Activated CD8-positive, alpha-beta memory T cell treated with anti-CD3 and anti-CD28 coated beads, Interleukin-2, amount 50 U/mL, for 24 hours (primary cell): ENCODE measurements around the gene CREB5.

Experiments
- DNase-seq: peaks from one replicate; pipeline ENCODE4 v3.0.0-alpha.2; 2020; ENCODE audit errors: extremely low read depth

The CREB5 gene

GRCh38 chr7:28512668-28513440, 100.5 kb downstream of the CREB5 start:
- no peak for DNase-seq

GRCh38 chr7:28516390-28517172, 104.3 kb downstream of the CREB5 start:
- no peak for DNase-seq

DNA sequence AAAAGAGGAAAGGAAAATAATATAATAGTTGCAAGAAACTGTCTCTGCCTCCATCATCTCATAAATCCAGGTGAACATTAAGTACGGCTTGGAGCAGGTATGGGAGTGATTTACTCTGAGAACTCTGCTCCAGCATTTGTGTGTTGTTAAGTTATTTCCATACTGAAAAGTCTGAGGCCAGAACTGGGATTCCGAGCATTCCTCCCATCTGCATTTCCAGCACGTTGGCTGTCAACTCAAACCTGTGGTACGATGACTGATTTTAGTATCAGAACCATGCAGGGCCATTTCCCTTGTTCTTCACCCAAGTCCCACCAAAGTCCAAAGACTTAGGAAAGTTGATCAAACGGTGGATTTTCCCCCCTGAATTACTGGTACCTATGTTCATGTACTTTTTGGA, 104.9 kb downstream of the CREB5 start:
- no peak for DNase-seq

DNA sequence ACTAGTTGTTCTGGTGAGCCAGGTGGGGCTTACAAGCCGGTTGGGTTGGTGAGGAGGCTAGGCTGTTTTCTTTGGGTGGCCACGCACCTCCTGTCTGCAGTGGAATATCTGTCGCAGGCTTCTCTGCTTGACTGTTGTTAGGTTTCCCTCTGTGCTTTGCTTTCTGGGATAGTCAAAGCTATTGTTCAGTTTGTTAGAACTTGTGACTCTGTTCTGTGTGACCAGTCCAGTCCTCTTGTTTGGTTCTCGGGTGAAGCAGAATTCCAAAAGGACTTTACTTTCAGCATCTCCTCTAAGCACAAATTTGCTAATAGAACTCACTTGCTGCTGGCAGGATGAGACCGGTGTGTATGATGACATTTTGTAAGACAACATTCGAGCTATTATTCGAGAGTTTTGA, 105.3 kb downstream of the CREB5 start:
- no peak for DNase-seq

DNA sequence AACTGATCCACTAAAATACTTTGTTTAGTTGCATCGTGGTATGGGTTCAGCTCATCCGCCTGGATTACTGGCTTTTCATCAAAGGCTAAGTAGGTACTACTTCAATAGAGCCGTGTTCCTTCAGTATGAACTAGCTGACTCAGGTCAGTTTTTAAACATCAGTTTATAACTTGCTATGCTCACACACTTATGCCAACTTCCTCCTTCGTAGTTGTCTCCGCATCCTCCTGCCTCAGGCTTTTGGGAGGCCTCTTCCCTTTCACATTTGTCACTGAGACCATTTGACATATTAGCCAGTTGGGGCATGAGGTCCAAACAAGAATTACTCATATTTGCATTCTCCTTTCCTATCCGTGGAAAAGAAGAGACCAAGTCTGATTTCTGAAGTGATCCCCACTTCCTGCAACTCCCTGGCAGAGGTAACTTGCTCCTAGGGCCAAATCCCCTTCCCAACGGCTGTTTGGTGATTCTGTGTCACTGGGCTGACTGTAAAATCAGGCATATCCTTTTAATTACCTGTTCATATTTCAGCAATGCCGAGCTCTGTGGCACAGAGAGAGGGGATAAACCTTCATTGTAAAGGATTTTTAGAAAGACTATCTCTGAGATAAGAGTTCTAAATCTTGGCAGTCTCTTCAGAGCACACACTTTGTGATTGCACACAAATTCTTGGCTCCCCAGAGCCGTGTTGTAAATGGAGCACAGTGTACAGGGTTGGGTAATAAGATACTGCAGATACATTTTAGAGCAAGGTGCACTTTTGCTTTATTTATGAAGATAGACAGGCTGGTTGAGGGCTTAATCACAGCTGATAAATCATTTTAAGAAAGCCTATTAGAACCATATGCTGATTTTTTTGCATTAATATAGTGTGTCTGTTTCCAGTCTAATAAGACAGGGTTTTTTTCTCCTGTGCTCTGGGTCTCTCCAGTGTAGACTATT, 108.0 kb downstream of the CREB5 start:
- no peak for DNase-seq

- DNase-seq, result no peak
These were observed 112.7 kb downstream of the CREB5 start for GRCh38 chr7:28524978-28525377.

- no peak for DNase-seq
These were observed 116.6 kb downstream of the CREB5 start for GRCh38 chr7:28528899-28529298.

DNA sequence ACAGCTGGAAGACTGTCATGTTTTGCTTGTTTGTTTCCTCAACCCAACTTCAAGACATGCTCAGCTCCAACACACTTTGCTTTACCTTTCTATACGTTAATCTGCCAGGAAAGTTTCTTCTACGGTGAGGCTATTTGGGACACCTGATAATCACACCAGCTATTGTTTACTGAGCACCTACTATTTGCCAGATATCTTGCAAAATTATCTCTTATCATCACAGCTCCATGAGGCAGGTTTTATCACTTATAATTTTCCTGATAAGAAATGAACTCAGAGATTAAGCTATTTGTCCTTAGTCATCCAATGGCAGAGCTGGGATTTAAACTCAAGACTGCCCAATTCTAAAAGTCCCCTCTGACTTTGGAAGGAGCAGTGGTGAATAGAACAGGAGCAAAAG, 117.4 kb downstream of the CREB5 start:
- DNase-seq, result no peak

DNA sequence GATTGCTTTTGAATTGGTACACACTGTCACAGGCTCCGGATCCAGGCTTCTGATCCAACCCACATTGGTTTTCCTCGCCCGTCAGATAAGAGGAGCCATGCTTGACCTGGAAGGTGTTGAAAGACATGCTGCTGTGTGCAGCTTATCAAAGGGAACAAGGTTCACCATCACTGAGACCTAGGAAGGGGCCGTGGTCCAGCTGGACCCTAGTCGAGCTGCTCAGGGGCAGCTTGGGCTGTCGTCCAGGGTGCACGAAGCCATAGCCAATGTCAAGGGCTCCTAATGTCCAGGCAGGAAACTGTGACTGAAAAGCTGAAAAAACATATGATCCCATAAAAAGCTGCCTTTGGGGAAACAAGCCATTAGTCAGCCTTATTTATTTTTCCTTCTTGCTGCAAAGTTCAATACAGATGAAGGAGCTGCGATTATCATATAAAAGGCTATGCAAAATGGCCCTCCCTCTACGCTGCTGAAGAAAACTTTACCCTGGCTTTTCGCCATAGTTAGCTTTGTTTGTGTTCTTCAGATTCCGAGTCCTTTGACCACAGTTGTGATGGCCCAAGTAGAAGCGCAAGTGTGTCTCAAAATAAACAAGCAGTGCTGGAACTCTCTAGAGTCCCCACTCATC, 118.0 kb downstream of the CREB5 start:
- DNase-seq, result no peak

GRCh38 chr7:28530803-28531175, 118.5 kb downstream of the CREB5 start:
- no peak for DNase-seq

GRCh38 chr7:28531291-28531690, 119.0 kb downstream of the CREB5 start:
- no peak for DNase-seq

- no peak for DNase-seq
These were observed 119.9 kb downstream of the CREB5 start for GRCh38 chr7:28532181-28532580.

- DNase-seq, result no peak
These were observed 120.9 kb downstream of the CREB5 start for GRCh38 chr7:28533267-28533666.

GRCh38 chr7:28533731-28534531, 121.6 kb downstream of the CREB5 start:
- no peak for DNase-seq

GRCh38 chr7:28536259-28536658, 123.9 kb downstream of the CREB5 start:
- no peak for DNase-seq

DNA sequence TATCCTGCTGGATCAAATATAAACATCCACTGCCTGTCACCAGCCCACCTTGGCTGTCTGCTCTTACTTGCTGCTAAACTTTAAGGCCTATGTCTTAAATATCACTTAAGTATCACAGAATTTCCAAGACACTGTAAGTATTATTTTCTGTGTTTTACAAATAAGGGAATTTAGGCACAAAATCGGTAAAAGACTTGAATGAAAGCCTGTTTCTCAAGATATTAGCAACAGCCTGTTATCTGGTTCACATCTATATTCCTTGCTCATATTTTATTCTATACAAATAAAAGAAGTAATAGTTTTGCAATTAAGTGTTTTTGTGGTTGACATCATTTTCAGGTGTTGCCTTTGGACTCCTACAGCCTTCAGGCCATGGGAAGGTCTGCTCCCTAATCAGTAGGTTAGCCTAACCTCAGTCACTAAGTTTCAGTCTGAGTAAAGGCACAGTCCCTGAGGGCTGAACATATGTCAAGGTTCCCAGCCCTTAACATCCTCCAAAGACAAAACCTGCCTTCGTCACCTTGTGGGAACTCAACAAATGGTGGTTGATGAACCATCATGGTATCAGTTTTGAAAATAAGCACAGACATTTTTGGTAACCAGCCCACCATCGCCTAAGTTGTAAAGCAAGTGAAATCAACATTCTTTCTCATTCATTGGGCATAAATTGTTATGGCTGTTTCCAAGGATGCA, 127.1 kb downstream of the CREB5 start:
- DNase-seq, result no peak

DNA sequence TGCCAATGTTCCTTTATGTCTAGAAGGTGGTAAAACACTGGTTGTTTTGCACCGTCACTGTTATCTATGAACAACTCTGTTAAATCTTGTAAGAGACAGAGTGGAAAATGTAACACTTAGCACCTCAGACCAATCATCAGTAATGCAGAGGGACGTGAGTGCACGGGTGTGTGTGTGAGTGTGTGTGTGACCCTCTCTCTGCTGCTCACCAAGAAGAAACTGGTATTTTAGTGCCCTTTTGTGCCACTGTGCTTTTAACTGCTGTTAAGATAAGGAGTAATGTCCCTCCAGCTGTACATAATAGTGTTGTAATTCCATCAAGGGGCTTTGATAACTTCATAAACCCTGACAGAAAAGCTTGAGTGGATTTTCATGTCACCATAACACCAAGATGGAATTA, 130.1 kb downstream of the CREB5 start:
- no peak for DNase-seq

DNA sequence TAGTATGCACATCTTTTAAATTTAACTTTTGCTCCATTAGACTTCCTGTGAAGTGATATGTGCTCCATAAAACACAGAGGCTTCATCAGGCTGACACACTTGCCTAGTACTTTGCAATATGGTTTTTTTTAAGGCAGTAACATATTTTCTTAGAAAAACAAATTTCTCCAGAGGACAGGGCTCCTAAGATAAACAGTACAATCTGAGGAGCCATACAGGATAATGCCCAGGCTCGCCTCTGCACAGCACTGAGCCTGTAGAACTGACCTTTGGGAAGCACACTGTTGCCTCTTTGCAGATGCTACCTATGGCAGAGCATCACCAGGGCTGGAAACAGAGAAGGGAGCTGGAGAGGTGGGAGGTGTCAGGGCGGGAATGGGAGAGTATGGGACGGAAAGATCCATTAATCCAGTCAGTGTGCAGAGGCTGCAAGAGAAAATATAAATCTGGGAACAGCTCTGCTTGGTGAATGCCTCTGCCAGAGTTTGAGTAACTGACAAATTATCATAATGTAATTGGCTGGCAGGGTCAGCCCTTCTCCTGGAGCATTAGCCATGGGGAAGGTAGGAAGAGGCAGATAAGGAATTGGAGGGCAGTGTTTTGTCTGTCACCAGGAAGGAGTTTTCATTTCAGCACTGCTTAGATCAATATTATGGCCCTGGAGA, 132.3 kb downstream of the CREB5 start:
- no peak for DNase-seq

GRCh38 chr7:28546067-28546466, 133.7 kb downstream of the CREB5 start:
- DNase-seq, result no peak

- no peak for DNase-seq
These were observed 134.8 kb downstream of the CREB5 start for GRCh38 chr7:28547115-28547514.
